Ishikawa (cell line): ENCODE data around the gene CAND1.

Source experiments
- EP300 ChIP-seq: IDR thresholded peaks from 2 replicates; pipeline ENCODE4 v1.6.1; 2012; ENCODE audit warnings: borderline replicate concordance
- REST ChIP-seq: IDR thresholded peaks from 2 replicates; pipeline ENCODE4 v1.6.1; 2012; ENCODE audit warnings: low read depth, mild to moderate bottlenecking
- TAF1 ChIP-seq: IDR thresholded peaks from 2 replicates; pipeline ENCODE4 v1.6.1; 2012; ENCODE audit warnings: low read depth, mild to moderate bottlenecking

- TF ChIP-seq REST (no peak), TAF1 (0 out of 2 replicates have a peak, but pooled peaks have one; percentile 29), EP300 (no peak)
Observed at GRCh38 chr12:67268335-67268895, 743 bp upstream of the CAND1 start.
